NCI-H1436 (cell line): ENCODE measurements around the gene NEURL1.
"Not testable (repeated sequence)": the region's sequence is repeated elsewhere in the genome, so short reads cannot be mapped to it uniquely, and the experiment has no call there.

Experiments
- DNase-seq: peaks from one replicate; lab custom pipeline; 2025; lab: John Stamatoyannopoulos, UW

Gene NEURL1

DNA sequence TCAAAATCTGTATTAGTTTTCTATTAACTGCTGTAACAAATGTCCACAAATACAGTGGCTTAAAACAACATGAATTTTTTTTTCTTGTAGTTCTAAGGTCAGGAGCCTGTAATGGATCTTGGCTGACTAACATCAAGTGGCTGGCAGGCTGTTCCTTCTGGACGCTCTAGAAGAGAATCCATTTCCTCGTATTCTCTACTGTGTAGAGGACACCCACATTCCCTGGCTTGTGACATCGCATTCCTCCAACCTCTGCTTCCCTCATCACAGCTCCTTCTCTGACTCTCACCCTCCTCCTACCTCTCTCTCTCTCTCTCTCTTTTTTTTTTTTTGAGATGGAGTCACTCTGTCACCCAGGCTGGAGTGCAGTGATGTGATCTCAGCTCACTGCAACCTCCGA, 30.0 kb upstream of the NEURL1 start:
- DNase-seq, result no peak

DNA sequence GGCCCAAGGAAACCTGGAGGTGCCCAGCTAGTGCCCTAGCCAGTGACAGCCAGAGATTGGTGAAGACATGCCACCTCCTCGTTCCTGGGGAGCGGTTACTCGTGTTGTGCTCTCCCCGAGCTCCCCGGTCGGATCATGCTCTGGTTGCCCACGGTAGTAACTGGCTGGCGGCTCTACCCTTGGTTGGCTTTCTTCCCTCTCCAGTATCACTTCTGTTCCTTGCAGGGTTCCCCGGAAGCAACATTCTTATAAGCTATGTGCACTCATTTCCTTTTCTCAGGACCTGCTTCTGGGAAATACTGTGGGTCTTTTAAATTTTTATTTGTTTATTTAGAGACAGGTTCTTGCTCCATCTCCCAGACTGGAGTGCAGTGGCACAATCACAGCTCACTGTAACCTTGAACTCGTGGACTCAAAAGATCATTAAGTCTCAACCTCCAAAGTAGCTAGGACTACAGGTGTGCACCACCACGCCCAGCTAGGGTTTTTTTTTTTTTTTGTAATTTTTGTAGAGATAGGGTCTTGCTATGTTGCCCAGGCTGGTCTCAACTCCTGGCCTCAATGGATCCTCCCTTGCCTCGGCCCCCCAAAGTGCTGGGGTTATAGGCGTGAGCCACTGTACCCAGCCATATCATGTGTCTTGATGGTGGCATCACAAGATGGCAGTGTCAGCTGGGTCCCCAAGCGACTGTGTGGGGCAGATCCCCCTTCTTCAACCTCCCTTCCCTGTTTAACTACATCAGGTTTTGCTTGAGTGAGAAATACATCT, 27.9 kb upstream of the NEURL1 start:
- DNase-seq, result no peak

DNA sequence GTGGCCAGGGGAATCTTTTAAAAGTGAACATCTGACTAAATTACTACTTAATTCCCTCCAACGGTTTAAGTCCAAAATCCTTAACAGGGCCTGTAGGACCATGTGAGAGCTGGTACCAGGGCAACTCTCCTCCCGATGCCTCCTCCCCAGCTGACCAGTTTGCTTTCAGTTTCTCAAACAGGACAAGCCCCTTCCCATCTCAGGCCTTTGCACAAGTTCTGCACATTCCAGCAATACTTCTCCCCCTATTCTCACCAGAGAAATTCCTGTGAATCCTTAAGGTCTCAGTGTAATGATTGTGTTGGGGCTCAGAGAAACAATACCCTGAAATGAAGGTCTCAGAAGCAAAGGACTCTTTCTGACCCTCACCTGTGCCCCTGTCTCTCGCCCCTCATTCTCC, 26.8 kb upstream of the NEURL1 start:
- DNase-seq, result no peak

DNA sequence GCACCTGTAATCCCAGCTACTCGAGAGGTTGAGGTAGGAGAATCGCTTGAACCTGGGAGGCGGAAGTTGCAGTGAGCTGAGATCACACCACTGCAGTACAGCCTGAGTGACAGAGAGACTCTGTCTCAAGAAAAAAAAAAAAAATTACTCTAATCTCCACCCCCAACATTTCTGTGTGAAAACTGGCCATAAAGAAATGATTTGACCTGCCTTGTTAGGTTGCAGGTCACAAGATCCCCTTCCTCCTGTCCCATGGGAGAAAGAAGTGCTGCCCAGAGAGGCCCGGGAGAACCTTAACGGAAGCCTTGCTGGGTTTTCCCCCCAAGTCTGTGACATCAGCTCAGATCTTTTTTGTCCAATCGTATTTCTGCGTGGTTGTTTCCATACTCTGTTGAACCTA, 26.1 kb upstream of the NEURL1 start:
- DNase-seq, result no peak

DNA sequence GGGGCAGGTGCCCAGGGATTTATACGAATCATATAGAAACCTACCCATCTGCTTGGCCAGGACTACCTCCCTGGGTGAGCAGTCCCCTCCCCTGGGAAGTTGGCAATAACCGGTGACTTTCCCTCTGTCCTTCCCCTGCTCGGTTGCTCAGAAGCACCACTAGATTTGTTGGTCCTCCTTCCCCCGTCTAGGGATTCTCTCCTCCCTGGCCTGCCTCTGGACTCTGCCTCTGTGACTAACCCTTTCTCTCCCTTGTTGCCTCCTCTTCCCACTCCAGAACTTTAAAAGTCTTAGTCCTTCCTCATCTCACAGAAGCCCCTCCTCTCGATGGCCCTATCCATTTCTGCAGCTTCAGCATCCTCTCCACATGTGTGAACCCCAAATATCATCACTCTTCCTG, 24.3 kb upstream of the NEURL1 start:
- DNase-seq, result no peak

DNA sequence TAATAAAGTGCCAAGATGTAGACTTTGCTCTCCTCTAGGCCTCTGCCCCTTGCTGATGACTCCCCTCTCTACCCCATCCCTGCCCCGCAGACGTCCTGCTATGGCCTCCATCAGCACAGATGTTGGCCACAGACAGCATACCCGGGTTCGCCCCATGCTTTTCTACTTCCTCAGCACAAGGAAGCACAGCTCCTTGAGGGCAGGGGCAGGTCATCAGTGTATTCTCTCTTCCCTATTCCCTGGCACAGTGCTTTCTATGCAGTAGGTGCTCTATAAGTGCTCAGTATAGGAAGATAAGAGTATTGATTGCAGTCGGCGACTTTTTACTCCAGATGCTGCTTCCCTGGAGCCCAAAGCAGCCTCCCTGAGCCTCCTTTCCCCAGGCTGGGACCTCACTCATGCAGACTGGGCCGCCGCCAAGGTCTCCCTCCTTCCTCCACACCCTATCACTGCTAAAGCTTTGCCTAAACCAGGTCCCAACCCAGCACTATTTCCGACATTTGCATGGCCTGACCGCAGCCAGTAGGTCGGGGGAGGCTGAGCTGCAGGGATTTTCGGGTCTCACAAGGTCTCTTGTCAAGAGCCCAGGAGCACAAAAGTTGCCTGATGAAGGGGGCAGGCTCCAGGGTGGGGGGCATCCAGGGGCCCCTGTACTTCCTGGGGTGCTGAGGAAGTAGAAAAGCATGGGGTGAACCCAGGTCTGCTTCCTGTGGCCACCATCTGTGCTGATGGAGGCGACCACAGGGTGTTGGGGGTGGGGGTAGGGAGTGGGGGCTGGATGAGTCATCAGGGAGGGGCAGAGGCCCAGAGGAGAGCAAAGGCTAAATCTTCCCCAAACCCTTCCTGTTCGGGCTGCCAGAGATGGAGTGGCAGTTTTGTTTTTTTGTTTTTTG, 22.5 kb upstream of the NEURL1 start:
- no peak for DNase-seq

DNA sequence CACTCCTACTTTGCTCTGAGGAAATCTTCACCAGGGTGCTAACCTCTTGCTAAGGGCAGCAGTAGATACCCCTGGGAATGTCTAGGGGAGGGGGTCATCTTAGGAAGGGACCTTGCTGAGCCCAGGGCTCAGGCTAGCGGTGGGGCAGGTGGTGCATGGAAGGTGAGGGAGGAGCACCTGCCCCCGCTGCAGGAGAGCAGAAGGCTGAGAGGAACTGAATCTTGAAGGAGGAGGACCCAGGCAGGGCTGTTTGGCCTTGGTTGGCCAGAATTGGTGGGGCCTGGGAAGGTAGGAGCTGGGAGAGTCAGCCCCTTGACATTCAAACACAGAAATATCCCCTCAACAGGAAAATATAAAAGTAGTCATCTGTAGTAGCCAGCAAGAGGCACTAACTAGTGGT, 21.5 kb upstream of the NEURL1 start:
- DNase-seq, result no peak

DNA sequence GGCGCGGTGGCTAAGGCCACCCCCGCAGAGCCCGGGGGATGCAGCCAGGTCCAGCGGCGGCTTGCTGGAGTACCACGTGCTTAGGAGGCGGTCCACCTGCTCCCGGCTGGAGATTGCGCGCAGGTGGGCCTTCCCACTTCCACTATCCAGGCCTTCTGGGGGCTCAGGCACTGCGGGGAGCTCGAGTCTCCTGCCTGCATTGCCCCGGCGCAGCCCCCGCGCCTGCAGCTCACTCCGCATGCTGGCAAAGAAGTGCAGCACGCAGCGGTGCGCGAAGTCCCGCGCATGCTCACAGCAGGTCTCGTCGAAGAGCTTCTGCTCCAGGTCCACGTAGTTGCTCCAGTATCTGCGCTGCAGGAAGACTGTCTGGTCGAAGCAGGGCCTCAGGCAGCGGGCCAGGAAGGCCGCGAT, 20.2 kb upstream of the NEURL1 start:
- DNase-seq, result no peak

DNA sequence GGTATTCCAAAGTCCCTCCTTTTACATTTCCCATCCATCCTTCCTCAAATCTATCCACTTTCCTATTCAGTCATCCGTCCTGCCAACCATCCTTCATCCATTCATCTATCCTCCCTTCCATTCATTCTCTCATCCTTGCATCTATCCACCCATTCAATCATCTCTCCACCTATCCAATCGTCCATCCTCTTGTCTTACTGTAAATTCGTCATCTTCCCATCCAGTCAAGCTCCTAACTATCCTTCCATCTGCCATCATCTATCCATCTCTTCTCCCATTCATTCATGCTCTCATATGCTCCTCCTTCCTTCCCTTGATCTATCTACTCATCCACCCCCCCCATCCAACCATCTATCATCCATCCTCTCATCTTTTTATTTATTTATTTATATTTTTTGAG, 19.4 kb upstream of the NEURL1 start:
- DNase-seq, result no peak

DNA sequence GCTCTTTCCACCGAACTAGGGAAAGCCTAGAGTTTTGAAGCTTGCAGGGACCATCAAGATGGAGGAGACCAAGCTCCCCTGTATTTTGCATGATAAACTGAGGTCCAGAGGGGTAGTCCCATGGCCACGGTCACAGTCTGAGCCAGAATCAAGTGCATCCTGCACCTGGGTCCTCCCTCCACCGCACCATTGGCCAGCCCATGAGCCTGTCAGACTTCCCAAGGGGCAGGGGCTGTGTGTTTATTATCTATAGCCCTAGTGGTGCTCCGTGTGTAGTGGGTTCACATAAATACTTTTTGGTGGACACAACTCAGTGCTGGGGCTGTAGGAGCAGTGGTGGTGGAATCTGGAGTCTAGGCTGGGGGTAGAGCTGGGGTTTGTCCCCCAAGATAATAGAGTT, 18.1 kb upstream of the NEURL1 start:
- no peak for DNase-seq

DNA sequence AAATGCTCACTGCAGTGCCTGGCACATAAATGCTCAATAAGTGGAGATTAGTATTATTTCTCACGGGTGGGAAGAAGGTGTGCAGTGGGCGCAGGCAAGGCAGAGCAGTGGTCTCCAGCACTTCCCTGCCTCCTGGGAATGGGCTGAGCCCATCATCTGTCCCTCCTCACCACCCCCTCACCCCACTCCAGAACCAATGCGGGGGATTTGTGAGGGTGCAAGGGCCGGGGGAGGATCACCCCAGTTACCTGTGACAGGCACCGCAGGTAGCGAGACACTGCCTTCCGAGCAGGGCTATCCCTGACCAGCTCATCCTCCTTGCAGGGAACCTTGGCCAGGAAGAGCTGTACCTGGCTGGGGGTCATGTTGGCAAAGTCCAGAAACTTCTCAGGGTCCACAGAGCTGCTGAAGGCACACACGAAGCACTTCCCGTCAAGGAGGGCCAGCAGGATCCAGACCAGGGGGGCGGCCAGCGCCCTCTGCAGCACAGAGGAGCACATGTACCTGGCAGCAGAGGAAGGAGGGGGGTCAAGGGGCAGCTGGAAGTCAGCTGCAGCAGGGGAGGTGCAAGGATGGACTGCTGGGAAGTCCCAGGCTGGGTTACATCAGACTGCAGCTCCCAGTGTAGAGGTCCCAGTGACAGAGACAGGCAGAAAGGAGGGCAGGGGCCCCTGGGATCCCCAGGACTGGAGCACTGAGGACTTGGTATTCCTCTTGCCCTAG, 17.3 kb upstream of the NEURL1 start:
- DNase-seq, result no peak

DNA sequence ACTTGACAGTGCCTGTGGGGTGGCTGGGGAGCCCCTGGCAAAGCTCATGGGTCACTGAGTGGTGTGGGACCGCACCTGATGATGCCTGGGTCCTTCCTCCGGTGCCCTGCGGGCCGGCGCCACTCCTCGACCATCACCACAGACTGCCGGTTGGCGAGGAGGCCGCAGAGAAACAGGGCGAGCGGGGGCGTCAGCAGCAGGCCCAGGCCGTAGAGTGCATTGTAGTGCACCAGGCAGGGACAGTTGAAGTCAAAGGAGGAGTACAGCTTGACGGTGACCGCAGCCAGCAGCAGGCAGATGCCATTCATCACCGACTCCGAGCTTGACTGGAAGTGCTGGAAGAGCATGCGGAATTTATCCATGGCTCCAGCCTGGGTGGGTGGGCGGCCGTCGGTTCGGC, 14.8 kb upstream of the NEURL1 start:
- DNase-seq, result no peak

DNA sequence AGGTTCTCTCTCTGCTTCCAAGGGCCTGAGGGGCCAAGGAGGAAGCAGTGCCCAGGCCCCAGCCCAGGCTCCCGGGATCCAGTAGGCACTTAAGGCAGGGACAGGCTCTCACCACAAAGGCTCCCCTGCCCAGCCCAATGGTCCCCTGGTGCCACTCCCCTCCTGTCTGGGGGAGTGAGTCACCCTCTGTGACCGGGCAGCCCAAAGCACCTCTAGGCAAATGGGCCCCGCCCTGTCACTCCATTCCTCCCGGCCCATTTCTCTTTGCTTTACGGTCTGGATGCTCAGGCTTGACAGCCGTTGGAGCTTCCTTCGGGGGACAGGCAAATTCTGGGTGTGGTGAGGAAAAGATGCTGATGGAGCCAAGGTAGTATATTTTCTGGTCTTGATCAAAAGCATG, 14.4 kb upstream of the NEURL1 start, which contains the start of gene CALHM3:
TSS of gene CALHM3 (minus strand) at position 106 of the 400 bp plus-strand sequence. CDS start 208 bp downstream, outside the sequence.
- no peak for DNase-seq

DNA sequence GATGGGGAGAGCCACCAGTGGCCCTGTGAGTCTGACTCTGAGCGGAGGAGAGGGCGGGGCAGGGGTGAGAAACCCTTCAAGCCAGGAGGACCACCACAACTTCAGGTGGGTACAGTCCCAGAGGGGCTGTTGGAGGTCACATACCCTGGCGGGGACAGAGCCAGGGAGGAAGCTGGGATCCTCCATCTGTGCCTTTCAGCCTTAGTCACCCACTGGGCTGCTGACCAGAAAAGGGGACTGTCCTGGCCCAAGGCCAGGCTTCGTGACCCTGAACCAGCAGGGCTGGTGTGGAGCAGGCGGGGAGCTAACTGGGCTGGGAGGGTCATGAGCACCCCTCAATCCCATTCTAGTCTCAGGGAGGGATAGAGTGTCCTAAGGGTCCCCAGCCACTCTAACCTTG, 13.0 kb upstream of the NEURL1 start:
- DNase-seq, result no peak

DNA sequence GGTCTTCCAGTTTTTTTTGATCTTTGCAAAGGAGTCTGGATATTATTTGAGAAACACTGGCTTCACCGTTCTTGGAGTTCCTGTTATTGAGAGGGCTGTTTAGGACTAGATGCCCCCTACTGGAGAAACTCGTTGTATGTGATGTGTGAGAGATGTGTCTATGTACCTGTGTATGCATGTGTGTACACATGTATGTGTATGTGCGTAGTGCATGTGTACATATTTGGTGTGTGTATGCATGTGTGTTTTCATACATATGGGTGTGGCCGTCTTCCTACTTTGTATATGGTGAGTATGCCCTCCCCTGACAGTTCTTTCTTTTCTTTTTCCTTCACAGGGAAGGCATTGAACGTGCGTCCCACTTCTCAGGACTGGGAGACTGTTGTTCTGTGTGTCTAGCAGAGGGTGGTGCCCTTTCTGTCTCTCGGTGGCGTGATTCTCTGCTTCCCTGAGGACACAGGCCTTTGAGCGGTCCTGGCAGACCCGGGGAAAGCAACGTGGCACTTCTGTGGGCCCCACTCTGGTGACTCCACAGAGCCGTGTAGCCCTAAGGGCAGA, 11.5 kb upstream of the NEURL1 start:
- DNase-seq, result peak; percentile 63

DNA sequence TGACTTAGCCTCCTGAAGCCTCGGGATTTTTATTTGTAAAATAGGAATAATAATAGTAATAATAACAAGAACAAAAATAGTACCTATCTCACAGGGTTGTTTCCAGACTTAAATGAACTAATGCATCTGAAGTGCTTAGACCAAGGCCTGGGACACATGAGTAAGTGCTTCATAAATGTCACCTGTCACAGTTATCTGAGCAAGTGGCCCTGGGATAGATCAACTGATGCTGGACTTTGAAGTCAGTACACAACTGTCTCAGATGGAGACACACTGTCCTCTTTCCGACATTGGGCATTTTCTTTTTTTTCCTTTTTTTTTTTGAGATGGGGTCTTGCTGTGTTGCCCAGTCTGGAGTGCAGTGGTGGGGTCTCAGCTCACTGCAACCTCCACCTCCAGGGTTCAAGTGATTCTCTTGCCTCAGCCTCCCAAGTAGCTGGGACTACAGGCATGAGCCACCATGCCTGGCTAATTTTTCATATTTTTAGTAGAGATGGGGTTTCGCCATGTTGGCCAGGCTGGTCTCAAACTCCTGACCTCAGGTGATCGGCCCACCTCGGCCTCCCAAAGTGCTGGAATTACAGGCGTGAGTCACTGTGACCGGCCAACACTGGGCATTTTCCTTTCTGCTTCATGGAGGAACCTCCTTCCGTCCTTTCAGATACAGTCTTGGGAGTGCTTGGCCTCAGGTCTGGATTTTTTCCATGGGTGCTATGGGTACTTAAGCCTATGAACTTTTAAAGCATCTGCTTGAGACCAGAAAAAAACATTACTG, 6.7 kb upstream of the NEURL1 start:
- not testable (repeated sequence) for DNase-seq

DNA sequence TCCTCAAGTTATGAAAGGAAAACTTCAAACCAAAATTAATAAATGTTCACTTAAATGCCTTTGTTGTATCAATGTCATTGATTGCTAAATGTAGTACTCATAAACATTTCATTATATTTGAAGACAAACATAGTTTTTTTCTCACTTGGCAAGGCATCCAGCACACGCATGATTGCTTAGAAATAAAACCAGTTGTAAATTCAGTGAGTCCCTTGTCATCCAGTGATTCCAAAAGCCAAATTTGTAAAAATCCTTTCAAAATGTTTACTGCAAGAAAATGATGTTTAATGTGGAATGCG, 6.1 kb upstream of the NEURL1 start:
- no peak for DNase-seq

DNA sequence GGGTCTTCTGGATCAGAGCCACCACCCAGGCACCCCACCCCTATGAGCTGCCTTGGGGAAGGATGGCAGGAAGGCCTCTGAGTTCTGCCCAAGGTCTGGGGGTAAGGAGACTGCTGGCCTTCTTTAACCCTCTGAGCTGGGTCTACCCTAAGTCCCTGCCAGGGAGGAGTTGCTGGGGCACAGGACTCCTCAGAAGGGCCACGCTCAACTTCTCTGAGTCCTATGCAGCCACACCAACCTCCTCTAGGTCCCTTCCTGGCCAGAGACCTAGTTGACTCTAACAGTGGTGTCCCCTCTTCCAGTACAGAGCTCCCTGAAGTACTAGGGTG, 2.6 kb upstream of the NEURL1 start:
- DNase-seq, result no peak

DNA sequence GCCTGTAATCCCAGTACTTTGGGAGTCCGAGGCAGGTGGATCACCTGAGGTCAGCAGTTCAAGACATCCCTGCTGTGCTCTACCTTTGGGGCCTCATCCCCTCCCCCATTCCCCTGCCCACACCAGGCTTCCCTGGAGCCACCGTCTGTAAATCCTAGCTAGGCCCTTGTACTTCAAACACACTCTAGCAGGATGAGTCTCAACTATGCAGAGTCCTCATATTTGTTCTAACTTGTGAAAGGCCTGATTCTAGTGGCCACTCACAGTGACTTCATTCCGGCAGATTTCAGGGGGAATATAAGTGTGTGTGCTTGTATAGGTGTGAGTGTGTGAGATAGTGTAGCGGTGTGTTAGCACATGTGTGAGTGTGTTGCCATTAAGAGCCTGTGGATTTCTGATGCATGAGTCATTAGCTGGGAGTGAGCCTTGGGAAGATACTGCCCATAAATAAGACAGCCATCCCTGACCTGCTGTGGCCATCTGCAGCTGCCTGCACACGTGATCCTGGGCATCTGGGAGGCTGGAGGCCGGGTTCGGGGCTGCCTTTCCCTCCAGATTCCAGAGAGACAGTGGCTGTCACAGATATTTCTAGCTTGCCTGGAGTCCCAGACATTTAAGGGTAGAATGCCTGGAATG, 1.7 kb upstream of the NEURL1 start:
- no peak for DNase-seq

DNA sequence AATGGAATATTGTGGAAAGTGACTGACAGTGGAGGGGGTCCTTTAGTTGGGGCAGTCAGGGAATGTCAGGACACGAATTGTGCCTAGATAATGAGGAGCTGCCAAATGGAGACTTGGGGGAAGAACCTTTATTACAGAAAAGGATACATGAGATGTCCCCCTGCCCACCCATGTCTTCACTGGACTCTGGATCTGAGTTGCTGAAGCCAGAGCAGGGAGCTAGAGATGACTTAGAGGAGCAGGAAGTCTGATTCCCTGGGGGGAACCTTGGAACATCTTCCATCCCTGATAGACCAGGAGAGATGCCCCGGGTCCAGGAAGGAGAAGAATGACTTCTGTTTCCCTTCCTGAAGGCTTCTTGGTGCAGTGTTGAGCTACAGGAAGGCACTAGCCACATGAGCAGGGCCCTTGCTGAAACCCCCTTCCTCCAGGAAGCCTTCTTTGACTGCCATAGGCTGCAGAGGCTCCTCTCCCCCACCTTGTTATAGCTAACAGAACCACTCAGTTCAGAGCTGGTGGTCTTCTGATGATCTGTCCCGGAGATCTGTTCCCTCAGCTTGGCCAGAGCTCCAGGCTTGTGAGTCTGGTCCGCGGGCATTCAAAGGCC, 747 bp upstream of the NEURL1 start:
- DNase-seq, result no peak
